ENCODE measurements around the gene TAF15.

GRCh38 chr17:35763767-35764122, 45.5 kb upstream of the TAF15 start:
- TF ChIP-seq CTCF (conservative IDR thresholded peaks at IDR 0.05; ENCODE audit: low read depth, low read length) (no peak), POLR2A (IDR thresholded peaks at IDR 0.05; ENCODE audit: low read depth, low read length) (no peak), RAD21 (IDR thresholded peaks at IDR 0.05; ENCODE audit: low read length) (no peak), MAFK (IDR thresholded peaks at IDR 0.05; ENCODE audit: low read depth, low read length) (no peak), BHLHE40 (IDR thresholded peaks at IDR 0.05; ENCODE audit: low read depth, low read length) (no peak), CEBPB (IDR thresholded peaks at IDR 0.05; ENCODE audit: low read depth, low read length) (no peak), SMC3 (IDR thresholded peaks at IDR 0.05; ENCODE audit: low read depth, low read length) (no peak)

All from IMR-90 (cell line).